Cerebellar nuclear complex (tissue), 1 donor: ENCODE results near the gene VWA5B2.

Source experiments
- DNase-seq, 2 experiments: peaks; one replicate each; lab custom pipeline; 2025; lab: John Stamatoyannopoulos, UW

VWA5B2 gene

DNA sequence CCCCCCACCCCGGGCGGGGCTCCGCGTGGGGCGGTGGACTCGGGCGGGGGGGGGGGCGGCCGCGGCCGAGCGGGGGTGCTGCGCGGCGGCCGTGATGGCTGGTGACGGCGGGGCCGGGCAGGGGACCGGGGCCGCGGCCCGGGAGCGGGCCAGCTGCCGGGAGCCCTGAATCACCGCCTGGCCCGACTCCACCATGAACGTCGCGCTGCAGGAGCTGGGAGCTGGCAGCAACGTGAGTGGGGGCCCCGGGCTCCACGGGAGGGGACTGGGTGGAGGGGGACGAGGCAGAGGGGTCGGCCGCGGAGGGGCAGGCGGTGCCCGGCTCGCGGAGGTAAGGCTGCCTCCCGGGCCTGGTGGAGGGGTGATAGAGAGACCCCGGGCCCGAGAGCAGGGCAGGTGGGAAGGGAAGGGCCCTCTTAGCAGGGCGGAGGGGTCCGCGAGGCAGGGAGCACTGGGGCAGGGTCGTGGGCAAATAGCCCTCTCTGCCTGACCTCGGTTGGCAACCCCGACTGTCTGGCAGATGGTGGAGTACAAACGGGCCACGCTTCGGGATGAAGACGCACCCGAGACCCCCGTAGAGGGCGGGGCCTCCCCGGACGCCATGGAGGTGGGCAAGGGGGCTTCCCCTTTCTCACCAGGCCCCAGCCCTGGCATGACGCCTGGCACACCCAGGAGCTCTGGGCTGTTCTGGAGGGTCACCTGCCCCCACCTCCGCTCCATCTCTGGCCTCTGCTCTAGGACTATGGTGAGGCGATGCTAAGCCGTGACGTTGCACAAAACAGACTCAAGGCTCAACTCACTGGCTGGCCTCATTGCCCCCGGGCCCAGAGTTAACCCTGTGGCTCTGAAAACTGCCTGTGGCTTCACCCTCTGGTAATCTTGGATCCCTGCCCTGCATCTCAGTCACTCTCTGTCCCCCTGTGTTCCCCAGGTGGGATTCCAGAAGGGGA, 46.9 kb downstream of the VWA5B2 start, which contains the start of gene ECE2:
Gene ECE2, plus strand, starts transcription at position 62 of the 950 bp plus-strand sequence. Its CDS starts 132 bp downstream, at position 194.
- DNase-seq = no peak

DNA sequence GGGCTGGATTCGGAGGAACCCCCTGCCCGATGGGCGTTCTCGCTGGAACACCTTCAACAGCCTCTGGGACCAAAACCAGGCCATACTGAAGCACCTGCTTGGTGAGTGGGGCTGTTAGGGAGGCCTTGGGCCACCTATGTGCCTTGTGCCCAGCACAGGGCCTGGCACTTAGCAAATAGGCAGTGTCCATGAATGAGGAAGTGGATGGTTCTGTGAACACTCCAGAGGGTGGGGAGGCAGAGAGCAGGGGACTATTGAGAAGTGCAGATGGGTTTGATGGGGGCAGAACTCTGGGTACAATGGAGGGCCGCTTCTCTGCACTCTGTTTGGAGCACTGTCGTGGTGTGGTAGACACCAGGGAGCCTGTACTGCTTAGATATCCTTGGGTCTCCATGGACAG, 48.0 kb downstream of the VWA5B2 start:
- DNase-seq = no peak

DNA sequence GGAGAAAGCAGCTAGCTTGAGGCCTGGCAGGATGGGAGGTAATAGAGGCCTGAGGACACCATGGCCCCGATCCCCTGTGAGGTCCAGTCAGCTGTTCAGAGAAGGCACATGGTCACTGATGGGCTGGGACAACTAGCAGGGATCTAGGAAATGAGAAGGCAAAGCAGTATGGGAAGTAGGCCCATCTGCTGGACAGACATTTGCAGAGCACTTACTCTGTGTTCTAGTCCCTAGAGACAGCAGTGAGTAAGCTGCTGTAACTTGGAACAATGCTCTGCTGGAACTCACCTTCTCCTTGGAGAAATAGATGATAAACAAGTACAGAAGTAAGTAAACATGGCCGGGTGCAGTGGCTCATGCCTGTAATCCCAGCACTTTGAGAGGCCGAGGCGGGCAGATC, 53.6 kb downstream of the VWA5B2 start:
- no peak for DNase-seq

DNA sequence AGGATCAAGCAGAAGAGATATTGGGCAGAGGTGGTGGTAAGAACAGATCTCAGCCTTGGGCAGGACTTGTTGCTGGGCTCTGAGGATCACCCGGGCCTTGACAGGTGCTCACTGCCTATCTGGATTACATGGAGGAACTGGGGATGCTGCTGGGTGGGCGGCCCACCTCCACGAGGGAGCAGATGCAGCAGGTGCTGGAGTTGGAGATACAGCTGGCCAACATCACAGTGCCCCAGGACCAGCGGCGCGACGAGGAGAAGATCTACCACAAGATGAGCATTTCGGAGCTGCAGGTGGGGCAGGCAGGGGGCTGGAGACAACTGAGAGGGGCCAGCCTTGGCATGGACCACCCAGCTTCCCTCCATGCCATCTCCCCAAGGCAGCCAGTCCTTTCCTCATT, 54.3 kb downstream of the VWA5B2 start:
- DNase-seq = no peak

DNA sequence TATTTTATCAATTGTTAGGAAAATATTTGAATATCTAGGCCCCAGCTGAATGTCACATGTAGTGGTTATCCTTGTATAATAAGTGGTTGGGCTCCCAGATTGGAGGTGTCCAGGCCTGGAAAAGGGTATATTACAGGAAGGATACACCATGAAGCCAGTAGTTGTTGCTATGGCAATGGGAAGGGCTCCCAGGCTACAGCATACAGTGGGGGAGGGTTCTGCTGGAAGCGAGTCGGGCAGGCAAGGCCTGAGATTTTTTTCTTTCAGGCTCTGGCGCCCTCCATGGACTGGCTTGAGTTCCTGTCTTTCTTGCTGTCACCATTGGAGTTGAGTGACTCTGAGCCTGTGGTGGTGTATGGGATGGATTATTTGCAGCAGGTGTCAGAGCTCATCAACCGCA, 55.3 kb downstream of the VWA5B2 start:
- peak in 1 of 2 experiments; percentile 9 for DNase-seq

DNA sequence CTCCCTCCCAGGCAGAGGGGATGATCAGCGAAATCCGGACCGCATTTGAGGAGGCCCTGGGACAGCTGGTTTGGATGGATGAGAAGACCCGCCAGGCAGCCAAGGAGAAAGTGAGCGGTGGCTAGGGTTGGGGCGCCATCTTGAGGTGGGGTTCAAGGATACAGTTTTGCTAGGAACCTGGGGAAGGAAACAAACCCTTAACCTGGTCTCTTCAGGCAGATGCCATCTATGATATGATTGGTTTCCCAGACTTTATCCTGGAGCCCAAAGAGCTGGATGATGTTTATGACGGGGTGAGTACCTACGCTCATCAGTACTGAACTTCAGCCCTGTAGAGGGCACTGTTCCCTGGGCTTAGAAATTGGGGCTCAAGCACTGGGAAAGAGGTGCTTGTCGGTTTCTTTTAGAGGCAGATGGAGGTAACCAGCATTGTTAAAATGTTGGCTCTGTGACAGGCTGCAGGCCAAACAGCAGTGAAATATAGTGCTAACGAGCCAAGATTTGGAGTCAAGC, 60.1 kb downstream of the VWA5B2 start:
- no peak for DNase-seq

DNA sequence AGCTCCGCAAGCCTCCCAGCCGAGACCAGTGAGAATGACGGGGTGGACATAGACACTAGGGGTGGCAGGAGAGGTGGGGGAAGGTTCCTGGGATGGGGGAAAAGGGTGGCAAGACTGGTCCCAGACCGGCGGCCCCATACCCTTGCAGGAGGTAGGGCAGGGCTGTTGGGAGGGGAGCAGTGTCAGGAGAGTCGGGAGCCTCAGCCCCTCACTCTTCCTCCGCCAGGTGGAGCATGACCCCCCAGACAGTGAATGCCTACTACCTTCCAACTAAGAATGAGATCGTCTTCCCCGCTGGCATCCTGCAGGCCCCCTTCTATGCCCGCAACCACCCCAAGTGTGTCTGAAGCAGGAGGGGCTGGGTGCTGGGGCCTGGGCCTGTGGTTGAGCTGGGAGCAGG, 60.9 kb downstream of the VWA5B2 start:
- no peak for DNase-seq

DNA sequence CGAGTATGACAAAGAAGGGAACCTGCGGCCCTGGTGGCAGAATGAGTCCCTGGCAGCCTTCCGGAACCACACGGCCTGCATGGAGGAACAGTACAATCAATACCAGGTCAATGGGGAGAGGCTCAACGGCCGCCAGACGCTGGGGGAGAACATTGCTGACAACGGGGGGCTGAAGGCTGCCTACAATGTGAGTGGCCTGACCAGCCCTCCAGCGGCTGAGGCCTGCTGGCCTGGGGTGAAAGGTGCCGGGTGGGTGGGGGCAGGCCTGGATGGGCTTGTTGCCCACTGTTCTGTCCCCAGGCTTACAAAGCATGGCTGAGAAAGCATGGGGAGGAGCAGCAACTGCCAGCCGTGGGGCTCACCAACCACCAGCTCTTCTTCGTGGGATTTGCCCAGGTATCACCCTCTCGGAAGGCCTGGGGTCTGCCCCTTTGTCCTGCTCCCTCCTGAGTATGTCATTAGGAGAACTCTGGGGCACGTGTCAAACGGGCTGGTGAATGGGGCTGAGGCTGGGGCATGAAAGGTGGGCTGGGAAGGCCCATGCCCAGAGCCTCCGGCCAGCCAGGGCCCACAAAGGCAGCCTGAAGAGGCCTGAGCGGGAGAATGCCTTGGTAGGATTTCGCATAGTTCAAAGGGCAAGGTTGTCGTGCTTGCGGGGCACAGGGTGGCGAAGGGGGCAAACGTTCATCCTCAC, 61.8 kb downstream of the VWA5B2 start:
- DNase-seq = no peak
